22Rv1 (cell line): ENCODE measurements around the gene RIOK3.

Source experiments
- CTCF ChIP-seq: fragments of 450-650 bp; IDR thresholded peaks from 2 replicates; pipeline ENCODE4 v1.5.1; 2017; ENCODE audit warnings: mild to moderate bottlenecking
- ZFX ChIP-seq: fragments of 450-650 bp; IDR thresholded peaks from 2 replicates; pipeline ENCODE4 v1.6.1; 2017; ENCODE audit warnings: antibody characterized with exemption, borderline replicate concordance

GRCh38 chr18:23498877-23499276 lies 45.8 kb downstream of the RIOK3 start:
- TF ChIP-seq CTCF (peak; percentile 87), ZFX (no peak)
